ENCODE data around the gene PDE11A.

- TF ChIP-seq POLR2A (IDR thresholded peaks at IDR 0.05) = no peak
- no peak for TF ChIP-seq CTCF (IDR thresholded peaks at IDR 0.05)
Observed at GRCh38 chr2:177812713-177813396, 259.7 kb downstream of the PDE11A start.

All from uterus (tissue), 2 donors.